ENCODE results near the gene NEK9.

The NEK9 gene

DNA sequence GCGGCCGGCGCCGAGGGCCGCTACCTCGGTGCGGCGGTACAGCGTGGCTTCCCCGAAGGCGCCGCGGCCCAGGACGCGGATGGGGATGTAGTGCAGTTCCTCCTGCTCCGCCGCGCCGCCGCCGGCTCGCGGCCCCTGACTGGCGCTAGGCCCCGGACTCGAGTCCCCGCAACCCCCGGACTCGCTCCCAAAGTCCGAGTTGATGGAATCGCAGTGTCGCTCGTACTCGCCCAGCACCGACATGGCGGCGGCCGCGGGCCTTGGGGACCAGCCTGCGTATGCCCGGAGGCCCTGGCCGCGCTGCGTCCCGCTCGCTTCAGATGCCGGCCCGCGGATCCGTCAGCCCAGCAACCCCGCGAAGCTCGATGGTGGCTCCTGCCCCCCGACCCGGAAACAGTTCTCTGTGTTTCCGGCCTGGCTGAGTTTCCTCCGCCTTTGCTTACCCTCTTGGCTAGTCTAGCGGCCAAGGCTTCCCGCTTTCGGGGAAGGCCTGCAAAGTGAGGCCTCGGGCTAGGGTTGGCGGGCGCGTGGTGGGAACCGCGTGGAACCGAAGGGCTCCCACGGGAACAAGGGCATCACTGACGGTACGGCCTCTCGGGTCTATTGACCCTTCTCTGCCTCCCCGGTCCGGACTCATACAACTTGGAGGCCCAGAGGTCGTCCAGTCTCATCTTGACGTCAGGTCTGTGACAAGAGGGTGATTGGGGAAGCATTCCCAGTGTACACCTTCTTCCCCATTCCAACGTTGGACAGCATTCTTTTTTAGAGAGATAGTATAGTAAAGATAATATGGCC is at the start of gene NEK9:
Gene NEK9 (minus strand): TSS at position 370 of the 795 bp plus-strand sequence. CDS start 127 bp downstream, at position 243.
- Mint-ChIP-seq H3K4me1 (peaks cover 32% of the 10 kb centered on the region), H3K27ac (peak within 1 kb of the TSS; percentile 99 to 100 (median 100)), H3K27me3 (ENCODE audit: low read depth) (no peaks in the 10 kb centered on the region), H3K9me3 (no peaks in the 10 kb centered on the region), H3K36me3 (ENCODE audit: low read depth) (peaks cover 7% of the 10 kb centered on the region), H3K4me3 (peak within 1 kb of the TSS; percentile 84 to 93 (median 92))
- no peak for TF ChIP-seq CTCF (IDR thresholded peaks at IDR 0.05; ENCODE audit: unreplicated experiment in 3 of 3)

- no peak for TF ChIP-seq CTCF (IDR thresholded peaks at IDR 0.05; ENCODE audit: unreplicated experiment in 3 of 3)
- Mint-ChIP-seq H3K4me1 (peaks cover 34% of the 10 kb centered on the region), H3K27ac (peak within 1 kb of the TSS; percentile 99 to 100 (median 99)), H3K36me3 (ENCODE audit: low read depth) (no peaks in the 10 kb centered on the region), H3K4me3 (peak within 1 kb of the TSS; percentile 92 to 97 (median 95)), H3K27me3 (ENCODE audit: low read depth) (no peaks in the 10 kb centered on the region), H3K9me3 (no peaks in the 10 kb centered on the region)
These were observed 49.4 kb upstream of the NEK9 start, which contains the start of gene TMED10 for GRCh38 chr14:75176142-75176820. Gene TMED10 (minus strand): TSS chr14:75176612. CDS start chr14:75176579, 33 bp downstream.

GRCh38 chr14:75175677-75176141 is 48.9 kb upstream of the NEK9 start:
- Mint-ChIP-seq H3K9me3 (no peaks in the 10 kb centered on the region), H3K27me3 (ENCODE audit: low read depth) (no peaks in the 10 kb centered on the region), H3K4me1 (peaks cover 34% of the 10 kb centered on the region), H3K36me3 (ENCODE audit: low read depth) (peaks cover 4% of the 10 kb centered on the region), H3K4me3 (peak overlapping the region; percentile 92 to 97 (median 95)), H3K27ac (peak overlapping the region; percentile 99 to 100 (median 99))
- no peak for TF ChIP-seq CTCF (IDR thresholded peaks at IDR 0.05; ENCODE audit: unreplicated experiment in 3 of 3)

DNA sequence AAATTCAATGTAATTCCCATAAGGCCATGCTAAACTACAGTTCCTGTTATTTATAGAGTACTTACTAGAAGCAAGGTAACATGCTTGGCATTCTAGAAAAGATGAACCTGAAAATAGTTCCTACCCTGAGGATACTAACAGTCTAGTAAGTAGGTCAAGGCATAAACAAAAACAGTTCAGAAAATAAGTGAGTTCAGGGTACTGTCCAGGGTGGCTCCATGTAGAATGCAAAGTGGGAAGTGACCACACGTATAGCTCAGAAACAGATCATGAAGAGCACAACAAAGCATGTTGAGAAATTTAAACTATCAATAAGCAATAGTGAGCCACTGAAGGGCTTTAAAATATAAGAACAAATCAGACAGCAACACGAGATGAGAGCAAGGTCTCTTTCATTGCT is 47.2 kb upstream of the NEK9 start:
- peaks cover 4% of the 10 kb centered on the region for H3K36me3 Mint-ChIP-seq (ENCODE audit: low read depth)
- peak overlapping the region; percentile 92 to 97 (median 95) for H3K4me3 Mint-ChIP-seq
- H3K4me1 Mint-ChIP-seq: peaks cover 34% of the 10 kb centered on the region
- H3K9me3 Mint-ChIP-seq: no peaks in the 10 kb centered on the region
- no peaks in the 10 kb centered on the region for H3K27me3 Mint-ChIP-seq (ENCODE audit: low read depth)
- no peak for TF ChIP-seq CTCF (IDR thresholded peaks at IDR 0.05; ENCODE audit: unreplicated experiment in 3 of 3)
- peak overlapping the region; percentile 47 to 99 (median 76) for H3K27ac Mint-ChIP-seq

DNA sequence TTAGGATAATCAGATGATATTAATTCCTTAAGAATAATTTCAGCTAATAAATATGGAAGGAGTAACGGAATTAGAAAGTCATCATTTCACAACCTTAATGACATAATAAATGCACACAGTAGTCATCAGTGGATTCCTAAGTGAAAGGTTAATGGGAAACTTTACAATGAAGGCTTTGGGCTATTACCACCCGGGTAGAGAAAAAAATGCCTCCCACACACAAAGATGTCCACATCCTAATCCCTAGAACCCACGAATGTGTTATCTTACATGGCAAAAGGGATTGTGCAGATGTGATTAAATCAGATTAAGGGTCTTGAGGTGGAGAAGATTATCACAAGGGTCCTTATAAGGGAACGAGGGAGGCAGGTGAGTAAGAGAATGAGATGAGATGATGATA is 43.9 kb upstream of the NEK9 start:
- no peak for TF ChIP-seq CTCF (IDR thresholded peaks at IDR 0.05; ENCODE audit: unreplicated experiment in 3 of 3)
- no peak overlapping the region for H3K4me3 Mint-ChIP-seq
- H3K4me1 Mint-ChIP-seq: peaks cover 46% of the 10 kb centered on the region
- peaks cover 4% of the 10 kb centered on the region for H3K36me3 Mint-ChIP-seq (ENCODE audit: low read depth)
- no peak overlapping the region for H3K27ac Mint-ChIP-seq
- no peaks in the 10 kb centered on the region for H3K27me3 Mint-ChIP-seq (ENCODE audit: low read depth)
- H3K9me3 Mint-ChIP-seq: no peaks in the 10 kb centered on the region
